MM.1S (cell line): Measurements from ENCODE around the gene USP24.

Experiments used
- CTCF ChIP-seq: fragments of 300-600 bp; sonication (generic); IDR thresholded peaks from 2 replicates; pipeline ENCODE4 v1.5.1; 2016; ENCODE audit warnings: antibody characterized with exemption, low read length, mixed read lengths
- EZH2 ChIP-seq: fragments of 300-600 bp; sonication (generic); optimal IDR thresholded peaks from 2 replicates; pipeline ENCODE3; 2017; ENCODE audit warnings: low read depth, mild to moderate bottlenecking, antibody characterized with exemption, low read length, mixed read lengths
- EZH2phosphoT487 ChIP-seq: fragments of 300-600 bp; sonication (generic); IDR thresholded peaks from 2 replicates; pipeline ENCODE4 v1.6.1; 2018; ENCODE audit warnings: antibody characterized with exemption, low read length

- TF ChIP-seq CTCF (no peak), EZH2 (no peak), EZH2phosphoT487 (no peak)
Measured at GRCh38 chr1:55206210-55206609, 9.0 kb downstream of the USP24 start.
